Gastroesophageal sphincter (tissue), 3 donors: ENCODE data around the gene AK1.

Source experiments
- CTCF ChIP-seq, 4 experiments: fragments of 200-600 bp in 2 of 4; fragments of 450-650 bp in 2 of 4; sonication (generic) in 1 of 4; IDR thresholded peaks; one replicate each; pipeline ENCODE4 v1.5.1; 2017 to 2019; ENCODE audit warnings: antibody characterized with exemption in 4 of 4, mild to moderate bottlenecking in 2 of 4, moderate library complexity in 2 of 4
- POLR2AphosphoS5 ChIP-seq: sonication (generic); formaldehyde crosslinking; IDR thresholded peaks from one replicate; pipeline ENCODE4 v1.6.1; 2017; ENCODE audit warnings: antibody characterized with exemption

DNA sequence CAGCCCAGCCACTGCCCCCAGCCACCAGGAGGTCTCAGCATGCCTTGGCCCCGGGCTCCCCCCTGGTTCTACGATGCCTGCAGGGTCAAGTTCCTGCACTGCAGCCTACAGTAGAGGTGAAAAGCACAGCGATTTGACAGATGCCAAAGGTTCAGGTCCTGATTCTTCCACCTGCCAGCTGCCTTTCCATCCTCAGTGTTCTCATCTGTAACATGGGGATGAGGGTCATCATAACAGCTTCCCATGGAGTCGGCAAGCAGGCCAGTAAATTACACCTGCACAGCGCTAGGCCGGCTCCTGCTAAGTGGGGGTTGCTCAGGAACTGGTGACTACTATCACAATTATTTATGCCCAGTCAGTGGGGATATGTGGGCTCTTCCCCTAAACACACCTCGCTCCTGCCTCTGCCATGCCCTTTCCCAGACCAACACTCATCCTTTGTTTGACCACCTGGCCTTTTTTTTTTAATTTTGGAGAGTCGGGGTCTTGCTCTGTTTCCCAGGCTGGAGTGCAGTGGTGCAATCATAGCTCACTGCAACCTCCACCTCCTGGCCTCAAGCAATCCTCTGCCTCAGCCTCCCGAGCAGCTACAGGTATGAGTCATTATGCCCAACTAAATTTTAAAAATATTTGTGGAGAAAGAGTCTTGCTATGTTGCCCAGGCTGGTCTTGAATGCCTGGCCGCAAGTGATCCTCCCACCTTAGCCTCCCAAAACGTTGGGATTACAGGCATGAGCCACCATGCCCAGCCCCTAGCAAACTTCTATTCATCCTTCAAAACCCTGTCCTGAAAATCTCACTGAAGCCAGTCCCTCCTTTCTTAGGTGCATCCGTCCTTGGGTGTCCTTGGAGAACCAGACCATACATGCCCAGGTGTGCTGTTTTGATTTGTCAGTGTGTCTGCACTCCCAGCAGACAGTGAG, 29.4 kb downstream of the AK1 start:
- TF ChIP-seq POLR2AphosphoS5, result no peak
- no peak for TF ChIP-seq CTCF (IDR thresholded peaks at IDR 0.05)
